ENCODE data around the gene REG1A. TPM values are rescaled to one million over a fixed set of nuclear protein-coding genes. Genes with fewer than 3 reads are reported as not detected.

Gene REG1A
- total and polyA plus RNA-seq, 4 donors = 0.33 to 0.98 TPM; not detected in 2

DNA sequence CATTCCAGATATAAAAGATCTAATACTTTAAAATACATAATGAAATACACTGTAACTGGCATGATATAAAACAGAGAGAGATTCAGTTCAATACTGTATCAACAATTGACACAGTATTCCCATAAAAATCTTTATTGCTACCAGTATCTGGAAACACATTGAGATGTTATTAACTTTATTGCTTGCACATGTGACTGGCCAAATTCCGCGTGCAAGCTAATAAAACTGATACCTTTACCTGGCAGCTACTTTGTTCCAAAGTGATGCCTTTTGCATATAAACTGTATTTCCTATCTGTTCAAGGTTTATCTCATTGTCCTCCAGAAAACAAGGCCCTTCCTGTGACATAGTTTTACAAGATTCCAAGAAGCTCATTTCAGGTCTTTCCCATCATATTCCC is 17.1 kb upstream of the REG1A start:
- no peak for TF ChIP-seq YY1 (IDR thresholded peaks at IDR 0.05)
- no peak for TF ChIP-seq FOXA2 (IDR thresholded peaks at IDR 0.05)
- no peak for TF ChIP-seq EGR1 (IDR thresholded peaks at IDR 0.05; ENCODE audit: low read depth in 2 of 2)
- TF ChIP-seq, protein P1, sequence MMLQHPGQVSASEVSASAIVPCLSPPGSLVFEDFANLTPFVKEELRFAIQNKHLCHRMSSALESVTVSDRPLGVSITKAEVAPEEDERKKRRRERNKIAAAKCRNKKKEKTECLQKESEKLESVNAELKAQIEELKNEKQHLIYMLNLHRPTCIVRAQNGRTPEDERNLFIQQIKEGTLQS (IDR thresholded peaks at IDR 0.05) = no peak
- no peak for TF ChIP-seq HNF4A (conservative IDR thresholded peaks at IDR 0.05)
- no peak for TF ChIP-seq RAD21 (IDR thresholded peaks at IDR 0.05)
- no peaks in the 10 kb centered on the region for H3K36me3 ChIP-seq (ENCODE audit: control insufficient read depth in 4 of 4, insufficient read depth in 3 of 4, low read depth in 1 of 4, low read length in 3 of 4)
- peaks cover 0 to 3% (median 0%) of the 10 kb centered on the region in 4 donors for H3K27me3 ChIP-seq (ENCODE audit: control insufficient read depth in 4 of 4, insufficient read depth in 4 of 4, low read length in 3 of 4)
- no peak overlapping the region for H3K9ac ChIP-seq (ENCODE audit: low read depth in 1 of 2, low read length in 2 of 2)
- H3K27ac ChIP-seq (ENCODE audit: low read depth in 1 of 2, low read length in 2 of 2) = no peak overlapping the region
- H3K4me3 ChIP-seq (ENCODE audit: low read depth in 1 of 3, low read length in 3 of 3) = no peak overlapping the region
- DNase-seq (ENCODE audit: low spot score) = no peak
- H3K9me3 ChIP-seq (ENCODE audit: control insufficient read depth in 4 of 4, low read length in 3 of 4) = peaks cover 0 to 13% (median 1%) of the 10 kb centered on the region in 4 donors
- WGBS = 64% methylated on average over 2 of the region's 2 CpGs
- H3K4me1 ChIP-seq (ENCODE audit: control insufficient read depth in 4 of 4, insufficient read depth in 4 of 4, low read length in 3 of 4) = no peaks in the 10 kb centered on the region

DNA sequence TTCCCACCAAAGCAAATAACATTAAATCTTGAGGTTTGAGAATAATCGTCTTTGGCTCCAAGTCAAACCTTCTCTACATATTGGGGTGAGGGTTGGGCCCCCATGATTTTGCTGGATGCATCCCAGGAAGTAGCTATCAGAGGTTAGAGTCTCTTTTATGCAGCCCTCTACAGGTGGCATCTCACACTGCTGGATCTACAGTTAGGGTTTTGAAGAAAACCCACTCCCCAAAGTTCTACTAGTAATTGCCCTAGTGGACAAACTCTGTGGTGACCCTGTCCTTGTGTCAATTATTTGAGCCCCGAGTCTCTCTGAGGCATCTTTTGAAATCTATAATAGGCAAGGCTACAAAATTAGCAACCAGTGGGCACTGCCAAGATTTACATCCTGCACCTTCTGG is 15.0 kb upstream of the REG1A start:
- TF ChIP-seq, protein P2, sequence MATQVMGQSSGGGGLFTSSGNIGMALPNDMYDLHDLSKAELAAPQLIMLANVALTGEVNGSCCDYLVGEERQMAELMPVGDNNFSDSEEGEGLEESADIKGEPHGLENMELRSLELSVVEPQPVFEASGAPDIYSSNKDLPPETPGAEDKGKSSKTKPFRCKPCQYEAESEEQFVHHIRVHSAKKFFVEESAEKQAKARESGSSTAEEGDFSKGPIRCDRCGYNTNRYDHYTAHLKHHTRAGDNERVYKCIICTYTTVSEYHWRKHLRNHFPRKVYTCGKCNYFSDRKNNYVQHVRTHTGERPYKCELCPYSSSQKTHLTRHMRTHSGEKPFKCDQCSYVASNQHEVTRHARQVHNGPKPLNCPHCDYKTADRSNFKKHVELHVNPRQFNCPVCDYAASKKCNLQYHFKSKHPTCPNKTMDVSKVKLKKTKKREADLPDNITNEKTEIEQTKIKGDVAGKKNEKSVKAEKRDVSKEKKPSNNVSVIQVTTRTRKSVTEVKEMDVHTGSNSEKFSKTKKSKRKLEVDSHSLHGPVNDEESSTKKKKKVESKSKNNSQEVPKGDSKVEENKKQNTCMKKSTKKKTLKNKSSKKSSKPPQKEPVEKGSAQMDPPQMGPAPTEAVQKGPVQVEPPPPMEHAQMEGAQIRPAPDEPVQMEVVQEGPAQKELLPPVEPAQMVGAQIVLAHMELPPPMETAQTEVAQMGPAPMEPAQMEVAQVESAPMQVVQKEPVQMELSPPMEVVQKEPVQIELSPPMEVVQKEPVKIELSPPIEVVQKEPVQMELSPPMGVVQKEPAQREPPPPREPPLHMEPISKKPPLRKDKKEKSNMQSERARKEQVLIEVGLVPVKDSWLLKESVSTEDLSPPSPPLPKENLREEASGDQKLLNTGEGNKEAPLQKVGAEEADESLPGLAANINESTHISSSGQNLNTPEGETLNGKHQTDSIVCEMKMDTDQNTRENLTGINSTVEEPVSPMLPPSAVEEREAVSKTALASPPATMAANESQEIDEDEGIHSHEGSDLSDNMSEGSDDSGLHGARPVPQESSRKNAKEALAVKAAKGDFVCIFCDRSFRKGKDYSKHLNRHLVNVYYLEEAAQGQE (IDR thresholded peaks at IDR 0.05) = no peak
- TF ChIP-seq RAD21 (IDR thresholded peaks at IDR 0.05) = no peak
- no peak for TF ChIP-seq SP1 (IDR thresholded peaks at IDR 0.05)
- TF ChIP-seq EGR1 (IDR thresholded peaks at IDR 0.05; ENCODE audit: low read depth in 2 of 2) = no peak
- no peak for TF ChIP-seq RXRA (IDR thresholded peaks at IDR 0.05)
- no peak for TF ChIP-seq TAF1 (conservative IDR thresholded peaks at IDR 0.05)
- TF ChIP-seq JUND (IDR thresholded peaks at IDR 0.05) = no peak
- TF ChIP-seq FOXA1 (IDR thresholded peaks at IDR 0.05) = no peak
- TF ChIP-seq, protein P3, sequence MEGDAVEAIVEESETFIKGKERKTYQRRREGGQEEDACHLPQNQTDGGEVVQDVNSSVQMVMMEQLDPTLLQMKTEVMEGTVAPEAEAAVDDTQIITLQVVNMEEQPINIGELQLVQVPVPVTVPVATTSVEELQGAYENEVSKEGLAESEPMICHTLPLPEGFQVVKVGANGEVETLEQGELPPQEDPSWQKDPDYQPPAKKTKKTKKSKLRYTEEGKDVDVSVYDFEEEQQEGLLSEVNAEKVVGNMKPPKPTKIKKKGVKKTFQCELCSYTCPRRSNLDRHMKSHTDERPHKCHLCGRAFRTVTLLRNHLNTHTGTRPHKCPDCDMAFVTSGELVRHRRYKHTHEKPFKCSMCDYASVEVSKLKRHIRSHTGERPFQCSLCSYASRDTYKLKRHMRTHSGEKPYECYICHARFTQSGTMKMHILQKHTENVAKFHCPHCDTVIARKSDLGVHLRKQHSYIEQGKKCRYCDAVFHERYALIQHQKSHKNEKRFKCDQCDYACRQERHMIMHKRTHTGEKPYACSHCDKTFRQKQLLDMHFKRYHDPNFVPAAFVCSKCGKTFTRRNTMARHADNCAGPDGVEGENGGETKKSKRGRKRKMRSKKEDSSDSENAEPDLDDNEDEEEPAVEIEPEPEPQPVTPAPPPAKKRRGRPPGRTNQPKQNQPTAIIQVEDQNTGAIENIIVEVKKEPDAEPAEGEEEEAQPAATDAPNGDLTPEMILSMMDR (IDR thresholded peaks at IDR 0.05; ENCODE audit: low read depth, low read length, missing input control) = no peak
- TF ChIP-seq GABPA (IDR thresholded peaks at IDR 0.05 in 1 of 2, conservative IDR thresholded peaks at IDR 0.05 in 1 of 2) = no peak
- no peak for TF ChIP-seq HNF4G (IDR thresholded peaks at IDR 0.05)
- TF ChIP-seq NR2F2 (IDR thresholded peaks at IDR 0.05) = no peak
- TF ChIP-seq, protein P4, sequence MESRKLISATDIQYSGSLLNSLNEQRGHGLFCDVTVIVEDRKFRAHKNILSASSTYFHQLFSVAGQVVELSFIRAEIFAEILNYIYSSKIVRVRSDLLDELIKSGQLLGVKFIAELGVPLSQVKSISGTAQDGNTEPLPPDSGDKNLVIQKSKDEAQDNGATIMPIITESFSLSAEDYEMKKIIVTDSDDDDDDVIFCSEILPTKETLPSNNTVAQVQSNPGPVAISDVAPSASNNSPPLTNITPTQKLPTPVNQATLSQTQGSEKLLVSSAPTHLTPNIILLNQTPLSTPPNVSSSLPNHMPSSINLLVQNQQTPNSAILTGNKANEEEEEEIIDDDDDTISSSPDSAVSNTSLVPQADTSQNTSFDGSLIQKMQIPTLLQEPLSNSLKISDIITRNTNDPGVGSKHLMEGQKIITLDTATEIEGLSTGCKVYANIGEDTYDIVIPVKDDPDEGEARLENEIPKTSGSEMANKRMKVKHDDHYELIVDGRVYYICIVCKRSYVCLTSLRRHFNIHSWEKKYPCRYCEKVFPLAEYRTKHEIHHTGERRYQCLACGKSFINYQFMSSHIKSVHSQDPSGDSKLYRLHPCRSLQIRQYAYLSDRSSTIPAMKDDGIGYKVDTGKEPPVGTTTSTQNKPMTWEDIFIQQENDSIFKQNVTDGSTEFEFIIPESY (IDR thresholded peaks at IDR 0.05) = no peak
- no peak for TF ChIP-seq HNF4A (conservative IDR thresholded peaks at IDR 0.05)
- no peak for TF ChIP-seq FOXA2 (IDR thresholded peaks at IDR 0.05)
- TF ChIP-seq YY1 (IDR thresholded peaks at IDR 0.05) = no peak
- TF ChIP-seq, protein P1 (IDR thresholded peaks at IDR 0.05) = no peak
- TF ChIP-seq, protein P5, sequence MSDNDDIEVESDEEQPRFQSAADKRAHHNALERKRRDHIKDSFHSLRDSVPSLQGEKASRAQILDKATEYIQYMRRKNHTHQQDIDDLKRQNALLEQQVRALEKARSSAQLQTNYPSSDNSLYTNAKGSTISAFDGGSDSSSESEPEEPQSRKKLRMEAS (IDR thresholded peaks at IDR 0.05) = no peak
- Histone ChIP-seq H3K9me3 (ENCODE audit: control insufficient read depth in 4 of 4, low read length in 3 of 4) (peaks cover 0 to 10% (median 1%) of the 10 kb centered on the region in 4 donors), H3K4me1 (ENCODE audit: control insufficient read depth in 4 of 4, insufficient read depth in 4 of 4, low read length in 3 of 4) (no peaks in the 10 kb centered on the region), H3K27me3 (ENCODE audit: control insufficient read depth in 4 of 4, insufficient read depth in 4 of 4, low read length in 3 of 4) (peaks cover 0 to 3% (median 0%) of the 10 kb centered on the region in 4 donors), H3K27ac (ENCODE audit: low read depth in 1 of 2, low read length in 2 of 2) (no peak overlapping the region), H3K9ac (ENCODE audit: low read depth in 1 of 2, low read length in 2 of 2) (no peak overlapping the region), H3K36me3 (ENCODE audit: control insufficient read depth in 4 of 4, insufficient read depth in 3 of 4, low read depth in 1 of 4, low read length in 3 of 4) (no peaks in the 10 kb centered on the region), H3K4me3 (ENCODE audit: low read depth in 1 of 3, low read length in 3 of 3) (no peak overlapping the region)
- no peak for DNase-seq (ENCODE audit: low spot score)
- 64% methylated on average over 2 of the region's 2 CpGs for WGBS
